SK-N-SH (cell line): ENCODE measurements around the gene DOCK4. TPM values are rescaled to one million over a fixed set of nuclear protein-coding genes. Genes with fewer than 3 reads are reported as not detected.

Source experiments
- CTCF ChIA-PET: fragments of 300-600, 350-600 bp; formaldehyde crosslinking; extraction: SDS; loops from one replicate; lab custom pipeline; 2021; lab: Yijun Ruan, JAX
- POLR2A ChIA-PET: fragments of 350-600 bp; sonication (Branson Sonifier 250); formaldehyde crosslinking; extraction: SDS; loops from one replicate; lab custom pipeline; 2020; ENCODE audit warnings: antibody characterized with exemption, inconsistent platforms; lab: Yijun Ruan, JAX
- DNase-seq: peaks from one replicate; pipeline ENCODE4 v3.0.0; 2012
- H2AFZ ChIP-seq: fragments of 200-600 bp; sonication (generic); 2 replicates; pipeline ENCODE4 v1.8.1; 2016; ENCODE audit warnings: antibody characterized with exemption, mild to moderate bottlenecking, low read depth
- H3F3A ChIP-seq: fragments of 200-600 bp; sonication (generic); replicated peaks from 2 replicates; pipeline ENCODE3; 2016; ENCODE audit warnings: antibody characterized with exemption, mild to moderate bottlenecking; ENCODE audit not compliant: insufficient read depth
- H3K27ac ChIP-seq, 2 experiments: fragments of 200-500 bp in 1 of 2; fragments of 200-600 bp in 1 of 2; sonication (Bioruptor generic) in 1 of 2; sonication (generic), shearing (Covaris generic) in 1 of 2; 2 replicates each; pipeline versions ENCODE4 v1.5.1 to v1.6.1; 2014 to 2016; ENCODE audit warnings: low read depth in 2 of 2, inconsistent platforms in 1 of 2, low read length in 1 of 2, mild to moderate bottlenecking in 1 of 2, mixed read lengths in 1 of 2
- H3K27me3 ChIP-seq: fragments of 200-600 bp; sonication (generic), shearing (Covaris generic); 2 replicates; pipeline ENCODE4 v1.6.1; 2016; ENCODE audit warnings: mixed run types; ENCODE audit not compliant: insufficient read depth
- H3K36me3 ChIP-seq, 2 experiments: fragments of 200-500 bp in 1 of 2; fragments of 200-600 bp in 1 of 2; sonication (Bioruptor generic) in 1 of 2; sonication (generic) in 1 of 2; replicated peaks in 1 of 2; 2 replicates each; pipeline versions ENCODE3 to v1.5.1; 2014 to 2016; ENCODE audit warnings: low read length in 1 of 2, mild to moderate bottlenecking in 1 of 2; ENCODE audit not compliant: insufficient read depth in 2 of 2, control insufficient read depth in 1 of 2
- H3K4me1 ChIP-seq, 2 experiments: fragments of 200-500 bp in 1 of 2; fragments of 200-600 bp in 1 of 2; sonication (Bioruptor generic) in 1 of 2; sonication (generic), shearing (Covaris generic) in 1 of 2; 2 replicates each; pipeline versions ENCODE4 v1.5.1 to v1.6.1; 2014 to 2016; ENCODE audit warnings: low read depth in 1 of 2, low read length in 1 of 2, mixed run types in 1 of 2; ENCODE audit not compliant: insufficient read depth in 2 of 2, control insufficient read depth in 1 of 2
- H3K4me2 ChIP-seq: fragments of 200-600 bp; sonication (generic), shearing (Covaris generic); 2 replicates; pipeline ENCODE4 v1.6.1; 2017; ENCODE audit warnings: mixed run types
- H3K4me3 ChIP-seq, 2 experiments: fragments of 200-500 bp in 1 of 2; fragments of 200-600 bp in 1 of 2; sonication (Bioruptor generic) in 1 of 2; sonication (generic), shearing (Covaris generic) in 1 of 2; 2 replicates each; pipeline versions ENCODE4 v1.5.1 to v1.8.1; 2014 to 2016; ENCODE audit warnings: low read depth in 2 of 2, inconsistent platforms in 1 of 2, low read length in 1 of 2, mild to moderate bottlenecking in 1 of 2, mixed read lengths in 1 of 2, moderate library complexity in 1 of 2
- H3K79me2 ChIP-seq: fragments of 200-600 bp; sonication (generic); 2 replicates; pipeline ENCODE4 v1.8.1; 2017; ENCODE audit warnings: mild to moderate bottlenecking; ENCODE audit not compliant: insufficient read depth
- H3K9ac ChIP-seq: fragments of 200-600 bp; sonication (generic); 2 replicates; pipeline ENCODE4 v1.6.1; 2017; ENCODE audit warnings: mixed run types
- H3K9me2 ChIP-seq: fragments of 200-600 bp; sonication (generic); 2 replicates; pipeline ENCODE4 v1.6.1; 2017; ENCODE audit warnings: mixed run types
- H3K9me3 ChIP-seq: fragments of 200-600 bp; sonication (generic); 2 replicates; pipeline ENCODE4 v1.6.1; 2017; ENCODE audit warnings: mixed run types, mild to moderate bottlenecking, moderate library complexity
- H4K20me1 ChIP-seq: fragments of 200-600 bp; sonication (generic); 2 replicates; pipeline ENCODE4 v1.6.1; 2017; ENCODE audit warnings: mild to moderate bottlenecking, mixed run types; ENCODE audit not compliant: insufficient read depth
- EZH2phosphoT487 ChIP-seq: fragments of 200-600 bp; sonication (generic); IDR thresholded peaks from 2 replicates; pipeline ENCODE4 v1.6.1; 2017; ENCODE audit warnings: low read depth, mixed run types, mild to moderate bottlenecking, antibody characterized with exemption, moderate library complexity, borderline replicate concordance
- FOXJ3 ChIP-seq: sonication (generic); formaldehyde crosslinking; IDR thresholded peaks from 2 replicates; pipeline ENCODE4 v1.5.1; 2020; ENCODE audit warnings: mild to moderate bottlenecking, missing genetic modification reagents
- GATA2 ChIP-seq: sonication (generic); formaldehyde crosslinking; IDR thresholded peaks from 2 replicates; pipeline ENCODE4 v1.5.0; 2020; ENCODE audit warnings: mild to moderate bottlenecking, missing genetic modification reagents
- MEF2A ChIP-seq: IDR thresholded peaks from 2 replicates; pipeline ENCODE4 v1.4.0; 2012; ENCODE audit warnings: low read depth, borderline replicate concordance
- NRF1 ChIP-seq: IDR thresholded peaks from 2 replicates; pipeline ENCODE4 v1.6.1; 2012; ENCODE audit warnings: low read depth, mild to moderate bottlenecking, low read length
- PBX3 ChIP-seq: IDR thresholded peaks from 2 replicates; pipeline ENCODE4; 2012
- WGBS: methylation state at CpG from one replicate; pipeline ENCODE4 v1.1.6; 2017; ENCODE audit warnings: low lambda C conversion rate; 5-methylcytosine and 5-hydroxymethylcytosine counted together
- polyA plus RNA-seq, 3 experiments: library from polyadenylated mRNA; depleted of rRNA; stranded (reverse); fragments of >200 nt; gene quantifications; 2 replicates each; pipeline ENCODE4 v1.2.3, GENCODE V29; 2012
- TF ChIP-seq, protein P1 (sequence below): IDR thresholded peaks from 2 replicates; pipeline ENCODE4 v1.4.0; 2012; ENCODE audit warnings: low read depth, borderline replicate concordance
- TF ChIP-seq, protein P2 (sequence below): IDR thresholded peaks from 2 replicates; pipeline ENCODE4 v1.6.1; 2012; ENCODE audit warnings: mild to moderate bottlenecking, low read depth, low read length, moderate library complexity

Gene DOCK4
- polyA plus RNA-seq, 1 of the 3 experiments (the other 2 are of a cell fraction) = 8.5 TPM

GRCh38 chr7:112248598-112248997 lies 42.4 kb upstream of the DOCK4 start:
- H3F3A ChIP-seq = no peaks in the 10 kb centered on the region
- H3K9ac ChIP-seq = no peak overlapping the region
- no peaks in the 10 kb centered on the region; the same call in 1 of the 2 replicates for H3K79me2 ChIP-seq
- WGBS = 95% methylated on average over 2 of the region's 2 CpGs
- no peaks in the 10 kb centered on the region for H3K36me3 ChIP-seq
- no peaks in the 10 kb centered on the region; a peak in 1 of 4 replicates for H3K4me1 ChIP-seq
- no peaks in the 10 kb centered on the region for H3K9me3 ChIP-seq
- no peak overlapping the region for H3K4me3 ChIP-seq
- ChIA-PET POLR2A (no interaction called here), CTCF (interaction anchor here (0.8 kb wide), 1 partner anchor 11 kb away, joined by 3 read pairs; no protein-coding TSS in a partner anchor)
- H3K4me2 ChIP-seq = no peak overlapping the region
- no peak for DNase-seq
- no peak overlapping the region for H3K27ac ChIP-seq
- no peaks in the 10 kb centered on the region for H3K27me3 ChIP-seq
- H2AFZ ChIP-seq = no peak overlapping the region
- no peaks in the 10 kb centered on the region for H4K20me1 ChIP-seq
- TF ChIP-seq EZH2phosphoT487 (no peak), PBX3 (no peak), NRF1 (no peak), FOXJ3 (CRISPR knock-in tag) (no peak), MEF2A (no peak), GATA2 (CRISPR knock-in tag) (no peak)
- TF ChIP-seq, protein P1, sequence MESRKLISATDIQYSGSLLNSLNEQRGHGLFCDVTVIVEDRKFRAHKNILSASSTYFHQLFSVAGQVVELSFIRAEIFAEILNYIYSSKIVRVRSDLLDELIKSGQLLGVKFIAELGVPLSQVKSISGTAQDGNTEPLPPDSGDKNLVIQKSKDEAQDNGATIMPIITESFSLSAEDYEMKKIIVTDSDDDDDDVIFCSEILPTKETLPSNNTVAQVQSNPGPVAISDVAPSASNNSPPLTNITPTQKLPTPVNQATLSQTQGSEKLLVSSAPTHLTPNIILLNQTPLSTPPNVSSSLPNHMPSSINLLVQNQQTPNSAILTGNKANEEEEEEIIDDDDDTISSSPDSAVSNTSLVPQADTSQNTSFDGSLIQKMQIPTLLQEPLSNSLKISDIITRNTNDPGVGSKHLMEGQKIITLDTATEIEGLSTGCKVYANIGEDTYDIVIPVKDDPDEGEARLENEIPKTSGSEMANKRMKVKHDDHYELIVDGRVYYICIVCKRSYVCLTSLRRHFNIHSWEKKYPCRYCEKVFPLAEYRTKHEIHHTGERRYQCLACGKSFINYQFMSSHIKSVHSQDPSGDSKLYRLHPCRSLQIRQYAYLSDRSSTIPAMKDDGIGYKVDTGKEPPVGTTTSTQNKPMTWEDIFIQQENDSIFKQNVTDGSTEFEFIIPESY = no peak
- TF ChIP-seq, protein P2, sequence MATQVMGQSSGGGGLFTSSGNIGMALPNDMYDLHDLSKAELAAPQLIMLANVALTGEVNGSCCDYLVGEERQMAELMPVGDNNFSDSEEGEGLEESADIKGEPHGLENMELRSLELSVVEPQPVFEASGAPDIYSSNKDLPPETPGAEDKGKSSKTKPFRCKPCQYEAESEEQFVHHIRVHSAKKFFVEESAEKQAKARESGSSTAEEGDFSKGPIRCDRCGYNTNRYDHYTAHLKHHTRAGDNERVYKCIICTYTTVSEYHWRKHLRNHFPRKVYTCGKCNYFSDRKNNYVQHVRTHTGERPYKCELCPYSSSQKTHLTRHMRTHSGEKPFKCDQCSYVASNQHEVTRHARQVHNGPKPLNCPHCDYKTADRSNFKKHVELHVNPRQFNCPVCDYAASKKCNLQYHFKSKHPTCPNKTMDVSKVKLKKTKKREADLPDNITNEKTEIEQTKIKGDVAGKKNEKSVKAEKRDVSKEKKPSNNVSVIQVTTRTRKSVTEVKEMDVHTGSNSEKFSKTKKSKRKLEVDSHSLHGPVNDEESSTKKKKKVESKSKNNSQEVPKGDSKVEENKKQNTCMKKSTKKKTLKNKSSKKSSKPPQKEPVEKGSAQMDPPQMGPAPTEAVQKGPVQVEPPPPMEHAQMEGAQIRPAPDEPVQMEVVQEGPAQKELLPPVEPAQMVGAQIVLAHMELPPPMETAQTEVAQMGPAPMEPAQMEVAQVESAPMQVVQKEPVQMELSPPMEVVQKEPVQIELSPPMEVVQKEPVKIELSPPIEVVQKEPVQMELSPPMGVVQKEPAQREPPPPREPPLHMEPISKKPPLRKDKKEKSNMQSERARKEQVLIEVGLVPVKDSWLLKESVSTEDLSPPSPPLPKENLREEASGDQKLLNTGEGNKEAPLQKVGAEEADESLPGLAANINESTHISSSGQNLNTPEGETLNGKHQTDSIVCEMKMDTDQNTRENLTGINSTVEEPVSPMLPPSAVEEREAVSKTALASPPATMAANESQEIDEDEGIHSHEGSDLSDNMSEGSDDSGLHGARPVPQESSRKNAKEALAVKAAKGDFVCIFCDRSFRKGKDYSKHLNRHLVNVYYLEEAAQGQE = no peak
- H3K9me2 ChIP-seq = no peaks in the 10 kb centered on the region
